Bone marrow (tissue), 2 donors: ENCODE data around the gene RUNX2.

Experiments
- DNase-seq, 2 donors: peaks; one replicate each; lab custom pipeline; 2025; lab: John Stamatoyannopoulos, UW

Gene RUNX2

DNA sequence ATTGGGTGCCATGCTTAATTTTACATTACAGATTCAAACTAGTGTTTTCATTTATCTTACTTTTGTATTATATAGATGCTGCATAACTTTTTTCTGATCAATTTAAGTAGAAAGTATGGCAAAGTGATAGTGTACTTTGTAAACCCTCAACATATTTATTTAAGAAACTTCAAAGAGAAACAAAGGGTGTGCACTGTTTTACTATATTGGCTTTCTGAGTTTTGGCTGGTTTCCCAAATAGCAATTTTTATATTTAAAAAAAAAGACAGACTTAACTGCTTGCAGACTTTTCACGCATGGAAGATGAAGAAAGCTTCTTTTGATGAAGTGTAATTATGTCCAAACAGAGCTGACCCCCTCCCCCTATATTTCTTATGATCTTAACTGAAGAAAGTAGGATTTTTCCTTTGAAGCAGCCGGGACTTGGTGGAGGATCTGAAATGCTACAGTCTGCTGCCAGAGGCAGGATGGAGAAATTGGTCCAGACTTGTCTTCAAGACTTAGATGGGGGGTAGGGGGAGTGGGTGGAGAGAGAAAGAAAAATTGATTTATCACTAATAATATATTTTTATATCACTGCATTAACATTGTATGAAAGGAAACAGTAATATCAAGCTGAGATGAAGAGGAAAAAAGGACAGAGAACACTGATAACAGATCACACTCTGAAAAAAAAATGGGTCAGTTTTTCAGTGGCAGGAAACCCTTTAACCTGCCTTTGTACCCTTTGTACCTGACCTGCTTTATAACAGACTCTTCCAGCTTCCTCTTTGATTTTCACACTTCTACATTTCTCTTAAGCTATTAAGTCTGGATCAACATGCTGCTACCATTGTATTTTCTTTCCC is 105.6 kb downstream of the RUNX2 start:
- no peak for DNase-seq

DNA sequence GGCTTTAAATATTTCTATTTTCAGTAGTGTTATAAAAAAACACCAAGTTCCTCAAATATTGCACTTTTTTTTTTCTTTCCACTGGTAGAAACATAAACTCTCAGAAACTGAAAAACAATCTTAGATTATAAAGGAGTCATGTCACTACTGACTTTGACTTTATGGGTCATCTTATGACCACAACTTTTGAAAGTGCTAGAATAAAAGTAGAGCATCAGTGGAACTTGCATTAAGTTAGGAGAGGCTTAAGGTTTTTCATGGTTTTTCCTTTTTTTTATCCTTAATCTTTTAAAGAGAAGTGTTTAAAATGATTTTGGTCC is 106.2 kb downstream of the RUNX2 start:
- peak in 1 of 2 donors; percentile 34 for DNase-seq

DNA sequence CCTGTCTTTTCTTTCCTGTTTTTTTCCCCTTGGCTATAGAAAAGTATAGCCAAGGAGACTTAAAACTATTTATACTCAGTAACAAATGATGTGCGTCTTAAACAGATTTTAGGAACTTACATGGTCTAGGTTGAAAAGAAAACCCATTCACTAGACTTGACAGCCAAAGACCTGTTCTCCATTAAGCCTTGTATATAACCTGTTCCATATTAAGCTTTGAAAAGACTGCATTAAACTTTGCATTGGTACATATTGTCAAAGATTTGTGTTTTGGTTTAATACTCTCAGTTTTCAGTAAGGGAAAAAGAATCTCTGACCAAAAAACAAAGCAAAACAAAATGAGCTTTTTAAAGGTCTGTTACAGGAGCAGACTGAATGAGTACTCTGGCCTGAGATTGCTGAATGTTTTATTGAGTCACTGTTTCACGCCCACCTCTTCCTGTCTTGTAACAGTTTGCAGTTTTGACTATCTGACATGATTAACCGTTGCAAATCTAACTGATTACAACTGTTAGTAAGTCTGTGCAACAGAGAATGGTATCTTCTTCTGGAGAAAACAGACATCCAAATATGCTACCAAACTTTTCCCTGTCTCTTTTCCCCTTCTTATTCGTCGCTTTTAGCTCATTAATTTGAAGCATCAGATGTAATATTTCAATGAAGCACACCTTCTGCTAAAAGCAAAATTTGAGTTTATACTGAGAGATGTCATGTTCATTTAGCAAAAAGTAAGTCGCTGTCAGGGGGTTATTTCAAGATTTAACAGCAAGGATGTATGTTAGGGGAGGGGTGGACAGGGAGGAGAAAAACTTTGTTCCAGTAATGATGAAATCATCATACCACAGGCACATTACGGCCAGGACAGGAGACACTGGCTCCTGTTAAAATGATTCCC is 108.7 kb downstream of the RUNX2 start:
- DNase-seq: peak in 1 of 2 donors; percentile 90

DNA sequence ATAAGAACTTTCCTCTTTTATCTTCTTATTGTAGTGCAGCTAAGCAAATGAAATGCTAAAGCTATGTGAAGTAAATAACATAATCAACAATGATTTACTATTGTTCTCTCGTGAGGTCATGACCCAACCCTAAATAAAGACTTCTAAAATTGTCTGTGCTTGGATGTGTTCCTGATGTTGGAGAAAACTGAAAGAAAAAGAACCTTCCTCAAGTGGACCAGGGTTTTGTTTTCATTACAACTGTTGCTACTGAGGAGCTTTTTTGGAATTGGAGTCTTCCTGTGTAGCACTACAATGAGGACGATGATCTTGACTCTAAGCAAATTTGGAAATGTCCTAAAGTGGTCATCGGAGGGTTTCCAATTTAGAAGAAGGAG is 109.3 kb downstream of the RUNX2 start:
- DNase-seq: no peak

DNA sequence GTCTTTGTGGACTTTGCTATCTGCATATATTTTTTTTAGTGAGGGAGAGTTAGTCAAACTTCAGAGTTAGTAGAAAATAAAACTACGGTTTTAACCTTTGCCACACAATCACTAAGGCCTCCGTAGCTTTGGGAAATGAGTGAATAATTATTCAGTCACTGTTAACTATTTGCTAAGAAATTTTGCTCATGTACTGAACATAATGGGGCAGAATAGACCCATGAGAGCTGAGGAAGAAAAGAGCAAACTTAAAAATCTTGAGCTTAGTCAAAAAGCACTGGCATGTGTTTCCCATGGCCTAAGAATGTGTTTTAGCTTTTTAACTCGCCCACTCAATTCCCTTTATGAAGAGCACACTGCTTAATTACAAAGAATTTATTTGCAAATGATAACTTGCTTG is 110.0 kb downstream of the RUNX2 start:
- DNase-seq: no peak

DNA sequence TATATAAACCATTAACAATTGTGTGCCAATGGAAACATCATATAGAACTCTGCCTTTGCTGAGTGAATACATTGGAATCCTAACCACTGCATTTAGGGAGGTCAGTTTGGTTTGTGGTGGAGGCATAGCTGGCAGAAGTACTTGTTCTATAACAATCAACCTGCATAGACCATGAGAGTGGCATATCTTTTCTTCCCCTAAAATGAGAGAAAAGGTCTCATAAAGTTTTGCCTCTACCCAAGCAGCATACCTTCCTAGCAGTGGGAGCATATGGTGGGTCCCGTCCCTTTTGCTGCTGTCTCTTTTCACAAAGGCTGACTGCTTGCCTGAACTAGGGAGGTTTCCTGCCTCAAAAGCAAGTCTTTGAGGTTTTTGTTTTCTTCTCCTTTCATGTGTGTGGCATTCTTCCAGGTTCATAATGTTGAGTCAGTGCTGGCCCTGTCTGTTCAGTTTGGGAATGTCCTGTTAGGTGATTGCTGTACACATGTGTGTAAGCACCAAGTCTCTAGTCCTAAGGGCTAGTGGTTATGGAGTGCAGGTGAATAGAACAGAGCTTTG is 110.8 kb downstream of the RUNX2 start:
- peak in 1 of 2 donors; percentile 65 for DNase-seq

DNA sequence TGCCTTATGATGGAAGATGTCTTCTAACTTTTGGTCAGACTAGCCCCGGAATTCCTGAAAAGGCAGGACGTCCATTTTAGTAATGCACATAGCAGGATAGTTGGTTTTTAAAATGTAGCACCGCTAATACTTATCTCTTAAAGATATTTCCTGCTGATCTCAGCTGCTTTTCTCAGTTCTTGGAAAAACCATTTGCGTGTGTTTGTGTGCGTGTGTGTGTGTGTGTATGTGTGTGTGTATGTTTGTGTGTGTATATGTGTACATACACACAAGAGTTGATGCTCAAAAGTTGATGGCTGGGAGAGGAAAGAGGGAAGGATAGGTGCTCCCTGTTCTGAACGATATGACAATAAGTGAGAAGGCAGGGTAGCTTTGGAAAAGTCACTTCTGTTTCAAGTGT is 111.3 kb downstream of the RUNX2 start:
- DNase-seq: no peak

DNA sequence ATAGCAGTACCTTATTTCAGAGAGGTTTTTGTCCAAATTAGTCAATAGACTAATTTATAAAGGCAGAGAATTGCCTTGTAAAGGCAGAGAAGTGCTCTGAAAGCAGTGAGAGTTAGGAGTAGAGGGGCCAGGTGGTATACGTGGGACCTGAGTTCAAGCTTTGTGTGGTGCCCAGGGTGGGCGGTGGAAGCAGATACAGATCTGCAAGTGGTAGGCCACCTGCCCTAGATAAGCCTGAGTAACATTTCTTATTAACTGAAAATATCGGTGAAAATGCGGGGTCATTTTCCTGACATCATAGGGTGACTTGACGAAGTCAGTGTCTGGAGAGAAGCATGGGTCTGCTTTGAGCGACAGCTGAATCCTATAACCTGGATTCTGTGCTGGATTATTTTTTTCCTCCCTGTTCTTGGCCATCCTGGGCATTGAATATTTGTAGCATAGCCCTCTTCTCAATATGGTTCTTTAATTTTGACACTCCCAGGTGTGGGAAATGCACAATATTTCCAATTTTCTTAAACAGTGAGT is 111.8 kb downstream of the RUNX2 start:
- no peak for DNase-seq

DNA sequence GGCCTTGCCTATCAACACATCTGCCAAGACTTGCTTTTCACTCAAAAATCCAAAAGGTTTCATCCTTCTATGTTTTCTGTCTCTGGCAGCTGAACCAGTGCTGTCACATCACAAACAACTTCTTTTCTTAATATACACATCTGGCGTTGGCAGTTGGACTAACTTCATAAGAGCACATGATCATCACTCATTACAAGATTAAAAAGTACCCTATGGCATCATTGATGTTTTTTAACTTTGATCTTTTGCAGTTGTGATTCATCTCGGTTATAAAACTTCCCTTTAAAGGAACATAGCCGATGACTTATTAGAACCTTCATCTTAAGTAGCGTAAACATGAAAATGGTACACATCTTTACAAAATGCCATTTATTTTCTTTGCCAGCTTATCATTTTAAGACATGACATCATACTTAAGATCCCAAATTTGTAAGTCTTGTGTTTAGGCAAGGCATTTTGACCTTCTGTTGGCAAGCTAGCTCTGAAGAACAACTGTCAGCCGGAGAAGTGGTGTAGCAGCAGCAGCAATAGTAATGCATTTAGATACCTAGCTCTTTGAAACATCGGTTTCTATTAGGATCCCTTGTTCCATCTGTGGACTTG is 113.8 kb downstream of the RUNX2 start:
- DNase-seq: peak in 1 of 2 donors; percentile 33

DNA sequence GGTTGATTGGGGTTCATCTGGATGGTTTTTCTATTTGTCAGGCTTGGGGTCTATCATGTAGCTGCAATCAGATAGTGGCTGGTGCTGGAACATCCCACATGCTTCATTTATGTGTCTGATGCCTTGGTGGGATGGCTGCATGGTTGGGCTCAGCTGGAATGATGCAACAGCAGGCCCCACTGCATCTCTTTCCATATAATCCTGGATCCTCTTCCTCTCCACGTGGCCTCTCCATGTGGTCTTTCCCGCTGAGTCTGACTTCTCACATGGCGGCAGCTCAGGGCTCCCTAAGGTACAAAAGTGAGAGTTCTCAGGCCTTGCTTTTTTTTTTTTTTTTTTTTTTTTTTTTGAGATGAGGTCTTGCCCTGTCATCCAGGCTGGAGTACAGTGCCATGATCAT is 114.6 kb downstream of the RUNX2 start:
- no peak for DNase-seq

DNA sequence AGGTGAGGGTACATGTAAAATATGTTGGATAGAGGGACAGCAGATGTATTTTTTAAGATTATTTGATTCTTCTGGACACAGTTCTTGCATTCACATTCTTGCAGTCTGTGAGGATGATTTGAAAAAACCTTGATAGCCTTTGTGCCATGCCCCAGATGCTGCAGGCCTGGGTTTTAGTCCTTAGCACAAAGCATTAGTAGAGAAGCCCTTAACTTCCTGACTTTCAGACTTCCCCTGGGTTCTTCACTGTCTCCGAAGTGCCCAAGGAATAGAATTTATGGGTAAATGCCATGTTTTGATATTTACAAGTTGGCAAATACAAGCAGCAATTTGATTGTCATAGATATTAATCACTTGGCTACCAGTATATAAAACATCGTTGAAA is 117.2 kb downstream of the RUNX2 start:
- no peak for DNase-seq

DNA sequence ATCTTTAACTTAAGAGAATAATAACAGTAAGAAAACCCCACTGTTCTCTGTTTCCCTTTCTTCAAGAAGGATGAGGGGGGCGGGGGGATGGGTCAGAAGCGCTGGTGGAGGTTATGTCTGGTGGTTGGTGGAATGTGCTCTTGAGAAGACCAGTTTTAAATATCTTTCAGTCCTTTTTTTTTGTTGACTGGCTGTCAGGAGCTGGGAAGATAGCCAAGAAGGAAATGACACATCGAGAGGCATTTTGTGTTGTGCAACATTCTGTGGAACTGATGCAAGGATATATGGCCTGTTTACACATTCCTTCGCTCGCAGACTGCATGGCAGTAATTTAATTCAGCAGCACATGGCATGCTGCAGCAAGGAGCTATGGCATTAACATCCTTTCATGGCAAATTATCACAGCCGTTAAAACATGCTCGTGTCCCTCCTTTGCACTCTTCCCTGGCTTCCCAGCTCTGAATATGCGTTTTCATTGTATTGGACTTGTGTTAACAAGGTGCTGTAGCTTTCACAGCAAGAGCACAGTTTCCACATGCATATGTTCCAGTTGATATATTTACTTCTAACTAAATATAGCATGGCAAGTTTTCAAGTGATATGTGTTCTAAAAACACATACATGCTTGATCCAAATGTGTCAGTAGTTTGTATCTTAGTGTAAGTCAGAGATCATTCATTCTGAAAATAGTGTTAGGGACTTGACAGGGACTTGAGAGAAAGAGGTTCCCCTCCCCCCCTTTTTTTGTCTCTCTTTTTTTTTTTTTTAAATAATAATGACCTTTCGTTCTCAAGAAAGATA is 117.8 kb downstream of the RUNX2 start:
- DNase-seq: peak; percentile 27 to 98

DNA sequence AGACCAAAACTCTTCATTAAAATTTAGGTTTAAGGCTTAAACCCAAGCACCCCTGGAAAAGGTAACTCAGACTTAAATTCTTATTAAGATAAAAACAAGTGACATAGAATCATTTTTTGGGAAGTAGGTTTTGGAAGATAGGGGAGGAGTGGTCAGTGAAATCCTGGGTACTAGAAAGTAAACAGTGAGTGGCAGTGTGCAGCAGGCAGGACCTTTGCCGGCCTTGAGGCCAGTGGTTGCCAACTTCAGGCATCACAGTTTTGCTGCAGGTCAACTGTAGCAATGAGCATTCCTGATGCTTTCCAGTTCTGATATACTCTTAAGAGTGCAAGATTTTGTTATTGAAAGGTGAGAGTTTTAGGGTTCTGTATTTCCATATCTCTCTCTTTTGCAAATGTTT is 118.9 kb downstream of the RUNX2 start:
- no peak for DNase-seq

DNA sequence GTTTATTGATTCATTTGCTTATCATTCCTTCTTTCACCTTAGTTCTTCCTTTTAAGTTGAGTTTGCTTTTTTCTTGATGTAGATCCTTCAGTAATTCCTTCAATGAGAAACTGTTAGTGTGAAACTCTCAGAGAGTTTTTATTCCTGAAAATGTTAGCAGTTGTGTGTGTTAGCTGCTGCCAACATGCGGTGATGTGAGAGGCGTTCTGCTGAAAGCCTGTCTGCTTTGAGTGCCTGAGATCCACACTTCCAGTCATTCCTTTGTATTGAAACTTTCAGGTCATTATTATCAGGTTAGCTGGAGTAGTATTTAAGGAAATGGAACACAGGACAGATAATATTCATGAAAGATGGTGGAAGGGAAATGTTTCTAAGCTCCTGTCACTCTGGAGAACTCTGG is 119.6 kb downstream of the RUNX2 start:
- no peak for DNase-seq

DNA sequence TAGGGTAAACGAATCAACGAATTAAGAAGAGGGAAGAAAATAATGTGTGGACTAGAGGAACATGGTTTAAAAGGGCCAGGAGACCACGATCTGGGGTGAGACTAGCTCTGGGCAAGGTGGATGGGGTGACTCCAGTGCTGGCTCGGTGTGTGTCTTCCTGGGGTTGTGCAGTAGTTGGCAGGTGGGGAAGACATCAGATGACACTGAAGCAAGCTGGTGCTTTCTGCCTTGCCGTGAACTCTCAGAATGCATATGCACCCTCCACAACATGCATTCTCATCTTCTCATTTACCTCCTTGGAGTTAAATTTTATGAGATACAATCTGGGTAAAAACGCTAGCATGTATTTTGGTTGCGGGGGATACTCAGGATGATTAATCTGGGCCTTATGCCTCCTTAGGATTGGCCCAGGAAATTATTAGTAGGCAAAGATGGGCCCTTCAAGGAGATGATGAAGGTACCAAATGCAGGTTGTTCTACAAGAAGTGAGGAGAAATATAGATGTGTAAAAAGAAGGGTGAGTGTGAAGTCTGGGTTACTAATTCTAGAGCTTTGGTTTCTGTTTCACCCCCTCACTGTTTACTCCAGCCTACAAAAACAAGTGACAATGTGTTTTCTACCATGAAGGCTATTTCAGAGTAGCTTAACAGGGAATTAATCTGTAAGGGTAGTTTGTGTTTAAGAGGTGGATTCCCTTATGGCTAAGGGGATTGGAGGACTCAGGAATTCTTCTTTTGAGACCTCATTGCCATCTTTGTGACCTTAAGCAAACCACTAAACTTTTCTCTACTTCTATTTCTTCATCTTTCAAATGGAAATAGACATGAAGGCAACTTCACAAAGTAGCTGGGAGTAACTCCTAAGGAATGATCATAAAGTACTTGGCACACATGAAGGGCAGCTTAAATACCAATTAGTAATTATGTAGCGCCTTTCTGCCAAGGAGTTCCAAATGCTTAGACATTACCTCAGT is 120.6 kb downstream of the RUNX2 start:
- peak in 1 of 2 donors; percentile 38 for DNase-seq

DNA sequence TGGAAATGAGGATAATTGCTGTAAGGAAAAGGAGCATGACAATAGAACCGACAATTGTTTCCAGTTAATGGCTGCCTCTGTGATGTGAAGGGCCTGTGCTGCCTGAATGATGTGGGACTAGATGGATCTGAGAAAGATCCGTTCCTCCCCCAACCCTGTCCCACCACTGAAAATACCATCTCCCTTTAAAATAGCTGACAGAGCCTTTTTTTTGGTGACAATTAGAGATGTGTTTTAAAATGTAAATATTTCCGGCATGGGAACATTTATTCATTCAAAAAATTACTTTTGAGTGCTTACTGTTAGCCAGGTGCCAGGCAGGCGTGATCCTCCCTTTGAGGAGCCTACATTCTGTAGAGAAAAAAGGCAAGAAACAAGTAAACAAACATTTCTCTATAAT is 122.0 kb downstream of the RUNX2 start:
- DNase-seq: no peak

DNA sequence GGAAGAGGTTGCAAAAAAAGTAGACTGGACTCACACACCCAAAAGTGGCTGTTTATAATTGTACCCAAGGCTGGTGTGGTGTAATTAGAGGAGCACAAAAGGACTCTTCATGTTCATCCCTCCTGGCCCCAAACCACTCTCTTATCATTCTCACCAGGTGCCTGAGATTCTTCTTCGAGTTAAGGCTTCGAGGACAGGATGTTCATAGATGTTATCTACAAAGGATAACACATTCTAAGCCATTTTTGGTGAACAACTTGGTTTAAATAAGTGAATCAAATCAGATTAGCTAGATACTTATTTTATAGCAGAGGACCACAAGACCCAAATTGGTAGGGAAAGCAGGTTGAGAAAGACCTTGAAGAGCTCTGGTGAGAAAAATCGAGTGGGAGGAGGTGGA is 122.7 kb downstream of the RUNX2 start:
- no peak for DNase-seq

DNA sequence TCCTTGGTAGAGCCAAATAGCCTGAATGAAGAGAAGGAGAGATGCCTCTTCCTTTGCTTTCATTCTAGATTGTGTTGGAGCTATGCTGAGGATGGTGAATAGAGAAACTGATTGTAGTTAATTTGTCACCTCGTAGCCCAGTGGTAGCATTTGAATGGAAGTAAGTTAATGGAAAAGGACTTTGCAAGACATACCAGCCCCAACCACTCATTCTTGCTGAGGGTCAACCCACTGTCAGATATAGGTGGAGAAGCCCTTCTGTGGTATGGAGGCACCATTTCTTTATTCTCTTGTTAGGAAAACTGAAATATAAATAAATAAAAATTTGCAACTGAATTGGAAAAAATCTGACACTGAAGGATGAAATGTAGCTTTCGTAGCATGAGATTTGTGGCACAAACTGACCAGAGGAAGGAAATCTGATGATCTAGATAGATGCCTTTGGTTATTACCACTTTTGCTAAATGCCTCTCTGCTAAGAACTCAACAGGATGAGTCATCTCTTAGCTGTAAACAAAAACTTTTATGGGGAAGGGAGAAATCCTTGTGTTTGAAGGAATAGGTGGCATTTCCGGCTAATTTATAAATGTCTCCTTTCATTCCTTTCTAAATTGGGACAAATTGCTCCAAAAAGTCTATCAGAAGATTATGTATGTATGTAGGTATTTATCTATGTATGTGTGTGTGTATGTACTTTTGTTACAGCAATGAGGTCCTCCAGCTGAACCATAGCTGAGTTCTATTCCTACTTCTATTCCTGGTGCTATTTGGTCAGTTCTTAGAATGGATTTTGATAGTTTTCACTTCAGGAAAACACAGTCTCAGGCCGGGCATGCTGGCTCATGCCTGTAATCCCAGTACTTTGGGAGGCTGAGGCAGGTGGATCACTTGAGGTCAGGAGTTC is 126.1 kb downstream of the RUNX2 start:
- DNase-seq: peak in 1 of 2 donors; percentile 65

DNA sequence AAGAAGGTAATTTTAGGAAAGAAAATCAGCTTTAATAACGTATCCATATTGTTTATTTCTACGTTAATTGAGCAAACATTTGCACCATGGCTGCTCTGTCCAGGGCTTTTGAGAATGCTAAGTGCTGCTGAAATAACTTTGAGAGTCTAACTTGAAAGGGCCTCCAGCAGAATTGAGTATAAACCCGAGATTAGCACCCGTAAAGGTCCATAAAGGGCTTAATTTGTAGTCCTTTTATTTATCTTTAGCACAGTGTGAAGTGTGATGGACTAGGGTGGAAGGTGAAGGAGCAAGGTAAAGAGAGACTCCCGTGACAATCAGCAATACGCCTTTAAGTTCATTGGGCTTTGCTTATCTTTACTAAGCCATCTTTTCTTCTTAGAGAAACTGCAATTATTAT is 127.3 kb downstream of the RUNX2 start:
- no peak for DNase-seq
